Right renal cortex interstitium (tissue), 3 donors: ENCODE measurements around the gene NUDT6. TPM values are rescaled to one million over a fixed set of nuclear protein-coding genes. Genes with fewer than 3 reads are reported as not detected.
"Not testable (repeated sequence)": the region's sequence is repeated elsewhere in the genome, so short reads cannot be mapped to it uniquely, and the experiment has no call there.

Experiments used
- DNase-seq, 3 donors: peaks; one replicate each; pipeline ENCODE4 v3.0.0-alpha.2; 2013; ENCODE audit warnings: low read depth in 3 of 3, low spot score in 2 of 3
- polyA plus RNA-seq, 3 donors: library from polyadenylated mRNA; unstranded; fragments of 120-200 nt; gene quantifications; one replicate each; pipeline ENCODE4 v1.2.1, GENCODE V29; 2013; ENCODE audit not compliant: insufficient read length in 3 of 3

NUDT6 gene, protein sequence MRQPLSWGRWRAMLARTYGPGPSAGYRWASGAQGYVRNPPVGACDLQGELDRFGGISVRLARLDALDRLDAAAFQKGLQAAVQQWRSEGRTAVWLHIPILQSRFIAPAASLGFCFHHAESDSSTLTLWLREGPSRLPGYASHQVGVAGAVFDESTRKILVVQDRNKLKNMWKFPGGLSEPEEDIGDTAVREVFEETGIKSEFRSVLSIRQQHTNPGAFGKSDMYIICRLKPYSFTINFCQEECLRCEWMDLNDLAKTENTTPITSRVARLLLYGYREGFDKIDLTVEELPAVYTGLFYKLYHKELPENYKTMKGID
- polyA plus RNA-seq = 10 to 100 TPM; 14.5 to 19.0 (median 18.6) TPM

DNA sequence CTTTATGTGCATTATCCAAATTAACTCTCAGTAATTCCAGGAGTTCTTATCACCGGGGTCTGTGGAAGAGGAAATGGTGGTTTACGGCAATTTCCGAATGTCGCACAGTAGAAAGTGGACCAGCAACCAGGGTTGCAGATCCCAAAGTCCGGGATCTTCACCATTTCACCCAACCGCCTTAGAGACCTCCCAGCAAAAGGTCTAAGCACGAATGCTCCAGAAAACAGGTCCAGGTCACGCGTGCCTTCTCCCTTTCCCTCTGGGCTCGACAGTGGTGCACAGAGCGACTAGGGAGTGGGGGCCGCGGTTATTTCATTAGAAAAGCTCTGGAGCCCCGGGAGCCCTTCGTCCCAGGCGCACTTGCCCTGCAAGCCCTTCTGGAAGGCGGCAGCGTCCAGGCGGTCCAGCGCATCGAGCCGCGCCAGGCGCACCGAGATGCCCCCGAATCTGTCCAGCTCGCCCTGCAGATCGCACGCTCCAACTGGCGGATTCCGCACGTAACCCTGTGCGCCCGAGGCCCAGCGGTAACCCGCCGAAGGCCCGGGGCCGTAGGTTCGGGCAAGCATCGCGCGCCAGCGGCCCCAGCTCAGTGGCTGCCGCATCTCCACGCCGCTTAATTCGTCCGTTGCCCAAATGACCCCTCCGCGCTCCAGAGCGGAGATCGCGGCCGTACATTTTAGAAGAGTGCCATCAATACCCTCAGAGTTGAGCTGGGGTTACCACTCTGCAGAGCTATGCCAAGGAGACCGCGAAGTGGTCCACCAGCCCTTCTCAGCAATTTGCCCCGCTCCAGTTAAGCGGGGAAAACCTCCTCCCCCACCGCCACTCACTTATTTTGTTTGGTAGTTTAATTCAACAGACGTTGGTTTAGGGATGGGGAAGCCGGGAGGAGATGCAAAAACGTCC lies at the start of gene NUDT6:
TSS of gene NUDT6 (minus strand) at position 627 of the 906 bp plus-strand sequence. CDS start at position 602, 25 bp downstream.
- DNase-seq = peak; percentile 43 to 73 (median 53)

- DNase-seq = no peak
These were observed 45.9 kb upstream of the NUDT6 start for GRCh38 chr4:122968227-122968812.

- DNase-seq = no peak
These were observed 44.8 kb upstream of the NUDT6 start for GRCh38 chr4:122967231-122967630.

DNA sequence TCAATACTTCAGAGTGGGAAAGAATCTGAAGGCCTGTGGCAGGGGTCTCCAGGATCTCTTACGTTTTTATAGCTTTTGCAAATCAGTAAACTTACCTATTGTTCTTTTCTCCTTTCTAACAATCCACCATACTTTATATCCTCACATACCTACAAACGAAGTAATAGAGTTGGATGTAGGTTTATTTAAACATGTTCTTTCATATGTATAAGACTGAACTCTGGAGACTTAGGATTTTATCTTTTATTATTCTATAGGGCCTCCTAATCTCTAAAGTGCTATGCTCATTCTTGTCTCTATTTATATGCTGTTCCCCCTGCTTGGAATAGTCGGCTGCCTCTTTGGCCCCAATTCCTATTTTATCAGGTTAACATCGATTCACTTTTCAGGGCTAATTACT lies 43.8 kb upstream of the NUDT6 start:
- no peak for DNase-seq

GRCh38 chr4:122963216-122963615 lies 40.8 kb upstream of the NUDT6 start:
- DNase-seq = no peak

GRCh38 chr4:122960611-122961000 lies 38.2 kb upstream of the NUDT6 start:
- no peak for DNase-seq

DNA sequence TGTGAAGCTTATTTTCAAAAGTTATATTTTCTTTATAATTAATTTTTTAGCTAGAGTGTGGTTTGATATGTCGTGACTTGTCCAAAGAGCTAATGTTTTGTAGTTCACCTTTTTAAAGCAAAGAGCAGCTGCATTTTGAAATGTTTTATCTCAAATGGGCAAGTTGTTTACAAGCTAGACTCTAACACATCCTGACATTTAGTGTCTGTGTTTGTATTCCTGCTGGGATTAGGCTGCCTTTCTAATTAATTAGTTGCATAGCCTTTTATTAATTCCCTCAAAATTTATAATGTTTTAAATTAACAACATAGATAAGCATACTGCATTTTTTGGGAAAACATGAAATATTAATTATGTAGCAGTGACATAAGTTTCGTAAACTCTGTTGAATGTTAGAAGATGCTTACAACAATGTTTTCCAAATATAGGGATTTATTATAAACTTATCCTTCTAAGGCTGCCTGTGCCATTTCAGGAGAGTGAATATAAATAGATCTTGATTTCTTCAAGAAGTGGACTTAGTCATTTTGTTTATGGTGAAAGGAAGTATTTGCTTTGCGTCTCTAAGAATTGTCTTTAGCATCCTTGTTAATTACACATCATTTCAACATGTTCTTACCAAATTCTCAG lies 37.7 kb upstream of the NUDT6 start:
- DNase-seq = no peak

GRCh38 chr4:122959441-122959840 lies 37.0 kb upstream of the NUDT6 start:
- DNase-seq = no peak

DNA sequence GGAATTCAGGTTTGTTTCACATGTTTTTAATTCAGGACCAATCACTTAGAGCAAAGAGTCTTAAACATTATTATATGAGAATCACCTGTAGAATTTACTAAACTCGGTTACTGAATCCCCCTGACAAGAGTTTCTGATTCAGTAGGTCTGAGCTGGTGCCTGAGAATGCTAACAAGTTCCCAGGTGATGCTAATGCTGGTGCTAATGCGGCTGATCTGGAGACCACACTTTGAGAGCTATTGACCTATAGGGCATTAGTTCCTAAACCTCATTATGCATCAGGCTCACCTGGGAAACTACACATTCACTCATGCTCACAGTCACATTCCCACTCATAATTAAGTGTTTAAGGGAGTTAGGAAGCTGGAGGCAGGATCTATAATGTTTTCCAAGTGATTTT lies 36.1 kb upstream of the NUDT6 start:
- no peak for DNase-seq

DNA sequence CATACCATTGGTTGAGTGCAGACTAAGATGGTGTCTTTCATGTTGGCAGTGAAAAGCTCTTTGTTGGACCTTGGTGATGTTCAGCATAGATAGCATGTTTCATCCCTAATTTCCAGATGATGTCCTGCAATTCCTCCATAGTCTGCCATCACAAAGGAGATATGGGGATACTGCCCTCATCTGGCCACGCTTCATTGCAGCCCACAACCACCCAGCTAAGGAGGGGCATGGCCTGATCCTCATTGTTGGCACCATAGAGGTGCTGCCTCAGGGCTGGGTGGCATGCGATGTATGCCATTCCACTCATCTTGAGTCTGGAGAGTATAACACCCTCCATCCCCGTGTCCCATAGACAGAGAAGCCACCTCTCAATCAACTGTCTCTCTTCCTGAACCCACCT lies 31.5 kb upstream of the NUDT6 start:
- DNase-seq = no peak

DNA sequence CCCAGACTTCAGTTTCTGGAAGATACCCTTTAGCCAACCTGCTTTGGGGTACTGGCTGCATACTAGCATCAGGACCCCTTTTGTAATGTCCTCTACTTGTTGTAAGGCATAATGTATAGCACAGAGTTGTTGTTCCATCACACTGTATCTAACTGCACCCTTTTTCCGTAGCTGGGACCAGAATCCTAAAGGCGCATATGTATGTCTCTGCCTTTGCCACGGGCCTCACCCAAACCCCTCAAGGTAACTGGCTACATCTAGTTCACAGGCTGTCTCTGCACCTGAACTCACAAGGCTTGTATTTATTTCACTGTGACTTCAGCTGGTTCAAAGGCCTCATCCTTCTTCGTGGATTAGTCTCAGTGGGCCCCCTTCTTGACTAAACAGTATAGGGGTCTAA lies 29.6 kb upstream of the NUDT6 start:
- DNase-seq = no peak

DNA sequence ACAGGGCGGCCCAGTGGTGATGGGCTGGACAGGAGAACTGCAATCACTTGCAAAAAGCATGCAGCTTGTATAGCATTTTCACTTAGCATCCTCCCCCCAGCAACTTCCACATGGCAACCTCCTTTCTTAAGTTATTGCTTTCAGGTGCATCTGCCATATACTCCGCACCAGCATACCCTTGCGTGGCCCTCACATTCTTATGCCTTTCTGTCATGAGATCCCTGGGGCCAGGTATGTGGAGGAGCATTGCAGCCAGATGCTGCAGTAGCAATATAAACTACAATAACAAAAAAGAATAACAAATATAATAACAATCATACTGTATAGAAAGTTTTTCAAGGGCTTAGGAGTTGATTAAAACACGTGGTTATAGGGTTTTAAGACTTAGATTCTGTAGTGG lies 26.3 kb upstream of the NUDT6 start:
- no peak for DNase-seq

GRCh38 chr4:122946142-122946541 lies 23.7 kb upstream of the NUDT6 start:
- DNase-seq = no peak

- not testable (repeated sequence) for DNase-seq
These were observed 22.7 kb upstream of the NUDT6 start for GRCh38 chr4:122945136-122945535.

DNA sequence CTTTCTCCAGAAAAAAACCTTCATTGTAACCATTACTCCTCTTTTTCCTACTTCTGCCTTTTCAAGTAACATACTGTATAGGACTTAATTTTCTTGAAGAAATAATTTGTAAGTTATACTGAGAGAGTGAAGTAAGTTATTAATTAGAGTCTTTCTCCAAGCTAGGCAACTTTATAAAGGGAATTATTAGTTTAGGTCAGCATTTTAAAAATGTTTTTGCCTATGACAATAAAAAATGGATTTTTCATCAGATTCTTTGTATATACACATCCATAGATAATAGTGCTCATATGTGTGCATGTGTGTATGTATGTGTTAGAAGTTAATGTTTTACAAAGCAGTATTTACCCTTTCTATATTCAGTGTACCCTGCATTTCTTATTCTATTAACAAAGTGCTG lies 10.4 kb upstream of the NUDT6 start:
- no peak for DNase-seq

GRCh38 chr4:122930862-122931261 lies 8.5 kb upstream of the NUDT6 start:
- no peak for DNase-seq

- DNase-seq = no peak
These were observed 6.5 kb upstream of the NUDT6 start for GRCh38 chr4:122928930-122929329.

DNA sequence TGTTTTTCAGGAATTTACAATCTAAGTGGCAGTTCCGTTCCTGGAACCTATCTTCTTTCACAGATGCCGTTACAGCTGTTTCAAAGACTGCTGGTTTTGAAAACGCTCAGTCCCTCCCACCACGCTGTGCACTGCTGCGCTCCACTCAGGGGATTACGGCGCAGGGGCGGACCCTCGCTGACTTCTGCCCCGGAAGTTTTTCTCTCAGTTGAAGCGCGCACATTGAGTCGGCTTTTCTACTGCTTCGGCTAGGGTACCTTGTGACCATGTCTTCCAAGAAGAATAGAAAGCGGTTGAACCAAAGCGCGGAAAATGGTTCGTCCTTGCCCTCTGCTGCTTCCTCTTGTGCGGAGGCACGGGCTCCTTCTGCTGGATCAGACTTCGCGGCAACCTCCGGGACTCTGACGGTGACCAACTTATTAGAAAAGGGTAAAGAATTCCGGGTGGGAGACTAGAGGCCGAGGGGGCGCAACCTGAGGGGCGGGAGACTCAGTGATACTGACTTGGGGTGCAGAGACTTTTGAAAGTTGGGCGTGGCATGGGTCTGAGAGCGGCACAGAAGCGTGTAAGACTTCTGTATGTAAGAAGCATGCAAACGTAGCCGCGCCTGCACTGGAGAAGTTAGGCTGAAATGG lies 597 bp upstream of the NUDT6 start:
- DNase-seq = peak in 2 of 3 donors; percentile 76 to 86

- DNase-seq = no peak
These were observed 1.1 kb downstream of the NUDT6 start for GRCh38 chr4:122921300-122921699.

GRCh38 chr4:122920473-122920872 lies 1.9 kb downstream of the NUDT6 start:
- no peak for DNase-seq
